ENCODE data around the gene XIRP1.

The XIRP1 gene

DNA sequence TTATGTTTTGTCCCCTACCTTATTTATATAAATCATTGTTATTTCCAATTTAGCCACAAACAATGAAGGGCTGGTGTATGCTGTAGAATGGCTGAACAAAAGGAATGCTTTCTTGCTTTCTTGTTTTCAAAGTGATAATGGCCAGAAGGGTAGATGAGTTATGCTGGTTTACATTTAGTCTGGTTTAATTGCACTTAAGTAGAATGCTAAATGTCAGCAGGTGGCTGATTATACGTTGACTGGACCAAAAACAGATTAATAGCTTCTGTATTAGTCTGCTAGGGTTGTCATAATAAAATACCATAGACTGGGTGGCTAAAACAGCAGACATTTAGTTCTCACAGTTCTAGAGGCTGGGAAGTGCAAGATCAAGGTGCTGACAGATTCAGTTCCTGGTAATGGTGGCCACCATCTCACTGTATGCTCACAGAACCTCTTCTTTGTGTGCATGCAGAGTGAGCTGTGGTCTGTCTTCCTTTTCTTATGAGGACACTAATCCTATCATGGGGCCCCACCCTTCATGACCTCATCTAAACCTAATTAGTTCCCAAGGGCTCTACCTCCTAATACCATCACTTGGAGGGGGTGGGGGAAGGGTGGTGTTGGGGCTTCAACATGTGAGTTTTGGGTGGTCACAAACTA, 17.1 kb upstream of the XIRP1 start:
- DNase-seq: no peak

DNA sequence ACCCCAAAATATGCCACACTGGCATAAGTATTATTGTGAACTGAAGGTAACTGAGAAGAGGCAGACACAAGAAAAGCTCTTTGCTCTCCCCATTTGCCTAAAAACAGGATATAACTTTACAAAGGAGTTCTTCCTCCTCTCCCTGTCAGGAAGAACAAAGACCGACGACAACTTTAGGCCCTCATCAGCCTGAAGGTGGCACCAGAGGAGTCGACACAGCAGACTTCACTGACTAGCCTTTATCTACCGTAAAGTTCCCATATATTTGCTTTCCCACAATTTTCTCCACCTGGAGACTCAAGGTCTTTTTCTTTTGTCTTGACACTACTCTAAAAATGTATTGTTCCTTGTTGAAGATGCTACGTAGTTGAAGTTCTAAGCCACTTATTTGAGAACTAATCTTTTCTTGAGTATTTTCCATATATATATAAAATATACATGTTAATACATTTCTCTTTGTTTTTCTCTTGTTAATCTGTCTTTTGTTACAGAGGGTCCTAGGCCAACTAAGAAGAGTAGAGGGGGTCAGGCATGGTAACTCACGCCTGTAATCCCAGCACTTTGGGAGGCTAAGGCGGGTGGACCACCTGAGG, 16.2 kb upstream of the XIRP1 start:
- no peak for DNase-seq

DNA sequence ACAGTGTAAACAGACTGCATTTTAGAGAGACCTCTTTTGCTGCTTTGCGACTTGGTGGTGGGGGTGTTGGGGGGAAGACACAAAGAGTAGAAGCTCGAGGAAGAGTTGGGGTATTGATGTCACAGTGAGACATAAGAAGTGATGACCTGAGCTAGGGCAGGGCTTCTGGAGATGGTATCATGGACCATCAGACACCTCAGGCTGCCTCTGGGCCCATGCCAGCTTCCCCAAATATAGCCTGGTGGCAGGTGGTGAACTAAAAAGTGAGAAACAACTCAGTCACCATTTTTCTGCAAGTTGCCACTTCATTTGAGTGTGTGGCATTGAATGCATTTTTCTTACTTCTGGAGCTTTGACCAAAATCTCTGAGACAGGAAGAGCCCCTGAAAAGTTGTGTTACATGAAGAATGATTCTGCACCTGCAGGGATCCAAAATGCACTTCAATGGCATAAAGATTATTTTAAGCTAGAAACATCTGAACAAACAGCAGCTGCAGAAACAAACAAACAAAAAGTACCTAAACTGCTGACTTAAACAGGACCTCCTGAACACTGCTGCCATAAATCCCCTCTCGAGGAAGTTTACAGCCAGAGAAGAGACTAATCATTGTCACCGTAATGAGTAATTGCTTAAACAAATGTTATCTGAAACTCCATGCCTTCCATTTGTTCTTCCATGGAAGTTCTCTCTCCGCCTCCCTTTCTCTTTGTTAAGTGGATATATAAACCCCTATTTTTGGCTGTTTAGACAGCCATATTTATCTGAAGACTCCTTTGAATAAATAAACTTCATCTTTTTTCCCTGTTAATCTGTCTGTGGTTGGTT, 15.2 kb upstream of the XIRP1 start:
- DNase-seq: no peak

DNA sequence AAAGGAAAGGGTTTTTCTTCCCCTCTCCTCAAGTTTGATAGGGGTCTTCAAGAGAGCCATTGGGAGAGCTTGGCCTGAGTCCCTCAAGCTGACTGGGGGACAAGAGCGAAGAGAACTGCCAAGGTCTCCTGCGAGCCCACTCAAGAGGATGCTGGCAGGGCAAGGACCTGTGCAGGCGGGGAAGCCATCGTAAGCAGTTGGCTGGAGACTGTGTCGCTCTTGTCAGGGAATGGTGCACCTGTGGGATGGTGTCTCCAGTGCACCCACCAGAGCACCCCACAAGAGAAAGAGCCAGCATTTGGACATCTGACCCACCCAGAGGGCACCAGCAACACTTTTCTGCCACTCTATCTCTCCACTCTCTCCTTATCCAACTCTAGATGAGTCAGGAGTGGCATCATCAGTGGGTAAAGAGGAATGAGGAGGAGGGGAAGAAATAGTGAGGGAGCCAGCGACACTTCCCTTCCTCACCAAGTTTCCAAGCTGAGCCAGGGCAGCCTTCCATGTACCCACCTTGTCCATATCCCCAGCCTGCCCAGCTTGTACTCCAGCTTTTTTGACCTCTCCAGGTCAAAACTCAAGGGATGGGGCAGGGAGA, 13.6 kb upstream of the XIRP1 start:
- DNase-seq: no peak

DNA sequence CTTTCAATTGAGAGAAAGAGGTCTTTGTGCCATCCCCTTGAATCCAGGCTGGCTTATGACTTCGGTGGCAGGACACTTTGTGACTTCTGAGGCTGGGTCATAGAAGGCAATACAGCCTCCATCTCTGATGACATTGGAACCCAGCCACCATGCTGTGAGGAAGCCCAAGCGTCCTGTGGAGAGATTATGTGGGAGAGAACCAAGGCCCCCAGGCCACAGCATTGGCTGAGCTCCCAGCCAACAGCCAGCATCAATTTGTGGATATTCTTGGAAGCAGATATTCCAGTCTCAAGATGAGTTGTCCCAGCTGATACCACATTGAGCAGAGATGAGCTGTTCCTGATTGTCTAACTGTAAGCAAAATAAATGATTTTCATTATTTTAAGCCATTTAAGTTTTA, 12.7 kb upstream of the XIRP1 start:
- no peak for DNase-seq

DNA sequence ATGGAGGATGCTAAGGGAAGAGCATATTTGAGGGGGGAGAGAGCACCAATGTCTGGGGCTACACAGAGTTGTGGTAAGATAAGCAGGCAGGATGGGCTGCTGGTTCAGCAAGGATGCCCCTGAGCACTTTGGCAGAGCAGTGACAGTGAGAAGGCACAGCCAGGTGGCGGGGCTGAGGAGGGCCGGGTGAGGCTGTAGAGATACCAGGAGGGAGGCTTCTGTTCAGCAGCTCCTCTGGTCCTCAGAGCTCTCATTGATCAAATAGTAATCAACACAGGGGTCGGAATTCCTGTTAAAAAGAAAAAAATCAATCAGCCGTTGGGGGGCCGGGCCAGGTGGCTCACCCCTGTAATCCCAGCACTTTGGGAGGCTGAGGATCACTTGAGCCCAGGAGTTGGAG, 11.5 kb upstream of the XIRP1 start:
- no peak for DNase-seq

DNA sequence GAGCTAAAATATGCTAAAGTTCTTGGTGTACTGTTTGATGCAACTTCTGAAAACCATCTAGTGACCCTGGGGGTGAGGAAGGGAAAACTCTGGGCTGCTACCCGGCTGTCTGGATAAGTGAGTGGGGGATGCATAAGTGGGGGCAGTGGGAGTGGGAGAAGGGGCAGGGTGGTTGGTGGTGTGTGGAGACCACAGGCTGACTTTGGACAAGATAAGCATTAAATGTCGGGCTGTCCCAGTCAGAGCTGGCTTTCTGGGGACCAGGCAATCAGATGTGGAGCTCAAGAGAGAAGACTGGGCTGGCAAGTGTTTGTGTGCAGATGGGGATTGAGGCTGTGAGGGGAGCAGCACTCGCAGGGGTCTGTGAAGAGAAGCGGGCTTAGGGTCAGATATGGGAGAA, 11.0 kb upstream of the XIRP1 start:
- DNase-seq: no peak

DNA sequence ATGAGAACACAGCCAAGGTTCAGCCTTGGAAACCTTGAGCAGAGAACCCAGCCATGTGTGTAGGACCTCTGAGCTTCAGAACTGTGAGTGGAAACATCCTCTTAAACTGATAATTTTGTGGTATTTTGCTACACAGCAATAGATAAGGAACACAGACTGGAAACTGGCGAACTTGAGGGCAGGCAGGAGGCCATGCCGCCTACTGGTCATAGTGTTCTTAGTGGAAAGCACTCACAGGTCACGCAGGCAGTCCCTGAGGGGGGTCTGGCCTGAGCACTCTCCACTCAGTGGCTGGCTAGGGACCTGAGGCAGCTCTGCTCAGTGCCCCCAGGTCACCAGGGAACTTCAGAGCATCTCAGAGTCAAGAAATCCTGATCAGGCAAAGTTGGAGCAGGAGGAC, 9.7 kb upstream of the XIRP1 start:
- no peak for DNase-seq

DNA sequence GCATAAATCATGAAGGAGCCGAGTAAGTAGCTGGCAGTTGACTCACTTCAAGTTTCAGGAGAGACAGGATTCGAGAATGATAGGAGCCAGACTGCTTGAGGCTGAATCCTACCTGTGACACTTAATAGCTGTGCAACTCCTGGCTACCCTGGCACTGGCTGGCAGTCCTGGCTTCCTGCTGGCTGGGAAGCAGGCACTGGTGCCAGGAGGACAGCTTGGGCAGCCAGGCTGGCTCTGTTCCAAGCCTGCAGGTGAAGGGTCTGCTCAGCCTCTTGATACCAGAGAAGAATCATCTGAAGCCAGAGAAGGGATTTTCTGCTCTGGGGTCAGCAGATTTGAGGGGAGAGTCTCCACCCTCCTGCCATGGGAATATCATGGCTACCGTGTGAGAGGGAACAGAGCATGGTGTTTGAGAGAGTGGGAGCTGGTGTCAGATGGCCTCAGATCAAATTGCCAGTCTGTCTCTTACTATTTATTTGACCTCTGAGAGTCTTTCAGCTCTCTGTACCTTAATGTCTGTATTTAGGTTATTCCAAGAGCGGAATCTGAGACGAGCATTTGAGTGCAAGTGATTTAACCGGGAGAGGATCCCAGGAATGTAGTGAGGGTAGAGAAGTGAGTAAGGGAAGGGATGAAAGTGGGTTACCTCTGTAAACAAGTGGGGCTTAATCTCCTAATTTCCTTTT, 4.4 kb upstream of the XIRP1 start:
- no peak for DNase-seq

DNA sequence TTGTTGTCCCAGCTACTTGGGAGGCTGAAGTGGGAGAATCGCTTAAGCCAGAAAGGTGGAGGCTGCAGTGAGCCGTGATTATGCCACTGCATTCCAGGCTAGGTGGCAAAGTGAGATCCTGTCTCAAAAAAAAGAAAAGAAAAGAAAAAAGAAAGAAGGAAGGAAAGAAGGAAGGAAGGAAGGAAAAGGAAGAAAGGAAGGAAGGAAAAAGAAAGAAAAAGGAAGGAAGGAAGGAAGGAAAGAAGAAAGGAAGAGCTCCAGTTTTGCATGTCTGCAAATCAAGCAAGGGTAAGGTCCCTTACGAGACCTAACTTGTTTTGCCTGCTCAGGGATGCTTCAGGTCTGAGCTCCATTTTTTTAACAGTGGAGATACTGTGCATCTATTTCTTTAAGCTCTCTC, 3.6 kb upstream of the XIRP1 start:
- no peak for DNase-seq

DNA sequence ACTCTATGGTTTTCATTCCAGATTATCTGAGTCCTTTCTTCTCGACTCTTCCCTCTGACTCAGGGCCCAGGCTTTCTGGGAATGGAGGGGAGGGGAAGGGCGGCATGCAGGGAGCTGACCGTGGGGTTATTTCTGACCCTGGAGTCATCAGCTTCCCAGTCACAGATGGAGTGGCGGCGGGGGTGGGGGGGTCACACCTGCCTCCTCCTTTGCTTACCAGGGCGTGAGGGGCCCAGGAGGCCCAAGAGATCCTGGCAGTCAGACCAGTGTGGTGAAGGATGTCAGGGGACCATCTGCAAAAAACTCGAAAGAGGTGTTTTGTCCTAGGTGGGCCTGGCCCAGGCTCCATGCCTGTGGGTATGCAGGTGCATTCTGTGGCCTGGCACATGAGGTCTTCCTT, 996 bp upstream of the XIRP1 start:
- no peak for DNase-seq

DNA sequence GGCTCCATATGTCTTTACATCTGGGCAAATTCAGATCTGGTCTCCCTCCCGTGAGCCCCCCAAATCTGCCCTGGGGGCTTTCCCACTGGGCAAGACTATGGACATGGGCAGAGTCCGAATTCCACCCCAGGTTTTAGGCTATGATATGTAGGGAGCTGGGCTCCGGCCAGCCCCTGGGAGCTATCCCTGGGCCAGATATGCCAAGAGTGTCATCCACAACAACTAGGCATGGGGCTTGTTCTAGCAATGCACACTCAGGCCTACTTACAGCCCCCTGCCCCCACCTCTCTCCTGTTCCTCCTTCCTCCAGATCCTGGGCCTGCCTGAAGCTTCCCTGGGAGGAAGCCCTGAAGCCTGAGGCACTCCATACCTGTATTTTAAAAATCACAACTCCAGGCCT, 622 bp downstream of the XIRP1 start:
- no peak for DNase-seq

DNA sequence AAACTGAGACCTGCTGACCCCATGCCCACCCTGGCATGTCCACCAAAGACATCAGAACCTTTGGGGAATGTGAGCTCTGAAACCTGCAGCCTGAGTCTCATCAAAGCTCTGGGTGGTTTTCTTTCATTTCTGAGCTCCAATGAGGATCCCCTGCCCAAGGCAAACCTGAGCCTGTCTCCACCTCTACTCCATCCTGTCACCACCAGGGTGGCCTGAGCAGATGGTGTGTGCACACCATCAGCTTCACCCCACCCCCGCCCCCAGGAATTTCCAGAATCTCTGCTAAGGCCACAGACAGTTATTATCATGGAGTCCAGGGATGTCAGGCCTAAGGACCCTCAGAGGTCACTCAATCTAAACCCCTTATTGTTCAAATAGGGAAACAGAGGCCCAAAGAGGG, 1.3 kb downstream of the XIRP1 start:
- no peak for DNase-seq

DNA sequence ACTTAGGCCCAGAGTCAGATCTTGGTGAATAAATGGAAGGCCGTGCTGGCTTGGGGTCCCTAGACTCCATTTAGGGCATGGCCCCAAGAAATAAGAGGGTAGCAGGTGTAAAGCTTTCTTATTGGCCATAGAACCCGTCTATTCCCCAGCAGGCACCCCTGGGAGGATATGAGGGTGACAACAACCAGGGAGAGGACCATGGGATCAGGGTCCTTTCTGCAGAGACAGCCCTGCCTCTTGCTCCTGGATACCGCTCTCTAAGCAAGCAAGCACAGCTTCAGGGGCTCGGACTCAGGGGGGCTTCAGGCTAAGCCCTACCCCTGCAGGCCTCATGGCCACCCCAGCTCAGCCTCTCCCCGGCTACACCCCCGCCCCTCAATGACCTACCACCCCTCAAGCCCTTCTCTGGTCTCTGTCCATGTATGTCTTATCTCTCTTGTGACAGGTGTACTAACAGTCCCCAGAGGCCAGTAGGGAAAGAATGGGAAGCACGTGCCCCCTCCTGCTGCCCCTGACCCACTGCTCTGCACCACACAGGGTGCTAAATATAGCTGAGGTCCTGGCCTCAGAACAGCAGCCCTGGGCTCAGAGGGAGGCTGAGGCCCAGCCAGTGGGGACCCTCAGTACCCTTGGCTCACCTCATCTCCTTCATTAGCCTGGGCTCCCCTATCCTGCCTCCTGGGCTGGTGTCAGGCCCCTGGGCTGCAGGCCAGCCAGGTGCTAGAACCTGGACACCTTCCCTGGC, 1.9 kb downstream of the XIRP1 start:
- no peak for DNase-seq

DNA sequence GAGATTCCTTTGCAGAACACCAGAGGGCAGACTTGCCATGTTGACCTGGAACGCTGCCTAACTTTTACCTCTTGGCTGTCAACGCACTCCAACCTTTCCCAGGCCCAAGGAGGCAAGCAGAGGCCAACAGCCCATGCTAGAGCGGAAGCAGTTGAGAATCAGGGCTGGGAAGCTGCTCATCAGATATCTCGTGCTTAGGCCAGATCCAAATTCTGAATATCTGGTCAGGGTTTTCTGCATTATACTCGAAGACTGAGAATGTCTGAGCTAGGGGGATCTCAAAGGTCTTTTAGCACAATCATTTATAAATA, 2.5 kb downstream of the XIRP1 start:
- peak; percentile 12 for DNase-seq

DNA sequence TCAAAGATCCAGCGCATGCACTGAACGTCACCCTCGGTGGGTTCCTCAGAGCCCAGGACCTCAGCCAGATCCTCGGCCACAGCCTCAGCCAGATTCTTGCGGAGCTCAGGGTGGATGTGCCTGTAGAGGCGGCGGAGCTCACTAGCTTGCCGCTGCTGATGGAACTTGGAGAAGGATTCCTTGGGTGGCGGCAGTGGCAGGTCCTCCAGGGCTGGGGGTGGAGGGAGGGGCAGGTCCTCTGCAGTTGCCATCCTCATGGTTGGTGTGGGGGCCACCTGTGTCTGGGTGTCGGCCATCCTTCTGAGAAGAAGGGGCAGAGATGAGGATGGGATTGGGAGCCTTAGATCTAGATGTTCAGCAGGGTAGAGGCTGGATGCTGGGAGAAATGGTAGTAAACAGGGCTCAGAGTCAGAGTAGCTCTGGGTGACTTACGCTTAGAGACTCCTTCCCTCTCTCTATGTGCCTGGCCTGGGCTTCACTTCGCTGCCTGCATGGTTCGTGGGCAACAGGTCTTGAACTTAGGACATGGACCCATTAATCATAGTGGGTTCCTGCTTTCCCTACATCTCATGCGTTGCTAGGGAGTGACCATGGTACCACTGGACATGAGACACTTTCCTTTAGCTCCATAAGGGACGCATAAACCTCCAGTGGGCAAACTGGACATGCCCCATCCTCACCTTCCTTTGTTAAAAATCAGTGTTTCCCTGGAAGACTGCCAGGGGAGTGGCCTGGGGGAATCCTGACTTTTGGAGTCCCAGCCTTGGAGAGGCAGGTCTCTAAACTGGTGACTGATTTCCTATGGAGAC, 3.0 kb downstream of the XIRP1 start:
- no peak for DNase-seq

DNA sequence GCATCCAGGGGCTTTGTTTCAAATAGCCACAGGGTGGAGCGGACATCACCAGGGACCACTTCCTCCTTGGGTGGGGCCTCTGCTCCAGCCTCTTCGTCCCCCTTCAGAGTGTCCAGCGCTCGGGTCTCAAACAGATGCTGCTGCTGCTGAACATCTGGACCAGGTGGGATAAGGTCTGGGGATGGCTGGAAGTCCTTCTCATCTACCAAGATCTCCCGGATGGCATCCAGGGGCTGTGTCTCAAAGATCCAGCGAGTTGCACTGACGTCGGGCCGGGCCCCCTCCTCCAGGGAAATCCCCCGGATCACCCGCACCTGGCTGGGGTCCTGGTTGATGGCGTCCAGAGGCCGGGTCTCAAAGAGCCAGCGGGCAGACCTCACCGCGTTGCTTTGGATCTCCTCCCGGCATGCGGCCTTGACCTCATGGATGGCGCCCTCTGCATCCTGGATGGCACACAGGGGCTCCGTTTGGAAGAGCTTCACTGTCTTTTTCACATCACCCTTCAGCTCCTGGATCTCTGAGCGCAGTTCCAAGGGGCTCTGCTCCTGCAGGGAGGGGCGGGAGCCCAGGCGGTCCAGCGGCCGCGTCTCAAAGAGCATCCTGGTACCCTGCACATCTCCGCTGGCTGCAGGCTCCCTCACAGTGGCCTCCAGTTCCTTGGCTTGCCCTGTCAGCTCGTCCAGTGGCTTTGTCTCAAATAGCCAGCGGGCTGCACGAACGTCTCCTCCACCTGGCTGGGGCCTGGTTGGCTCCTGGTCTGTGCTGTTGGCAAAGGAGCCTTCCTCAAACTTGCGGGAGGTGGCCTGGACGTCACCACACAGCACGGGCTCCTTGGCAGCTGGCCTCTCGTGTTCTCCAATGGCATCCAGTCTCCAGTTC, 3.9 kb downstream of the XIRP1 start:
- no peak for DNase-seq

DNA sequence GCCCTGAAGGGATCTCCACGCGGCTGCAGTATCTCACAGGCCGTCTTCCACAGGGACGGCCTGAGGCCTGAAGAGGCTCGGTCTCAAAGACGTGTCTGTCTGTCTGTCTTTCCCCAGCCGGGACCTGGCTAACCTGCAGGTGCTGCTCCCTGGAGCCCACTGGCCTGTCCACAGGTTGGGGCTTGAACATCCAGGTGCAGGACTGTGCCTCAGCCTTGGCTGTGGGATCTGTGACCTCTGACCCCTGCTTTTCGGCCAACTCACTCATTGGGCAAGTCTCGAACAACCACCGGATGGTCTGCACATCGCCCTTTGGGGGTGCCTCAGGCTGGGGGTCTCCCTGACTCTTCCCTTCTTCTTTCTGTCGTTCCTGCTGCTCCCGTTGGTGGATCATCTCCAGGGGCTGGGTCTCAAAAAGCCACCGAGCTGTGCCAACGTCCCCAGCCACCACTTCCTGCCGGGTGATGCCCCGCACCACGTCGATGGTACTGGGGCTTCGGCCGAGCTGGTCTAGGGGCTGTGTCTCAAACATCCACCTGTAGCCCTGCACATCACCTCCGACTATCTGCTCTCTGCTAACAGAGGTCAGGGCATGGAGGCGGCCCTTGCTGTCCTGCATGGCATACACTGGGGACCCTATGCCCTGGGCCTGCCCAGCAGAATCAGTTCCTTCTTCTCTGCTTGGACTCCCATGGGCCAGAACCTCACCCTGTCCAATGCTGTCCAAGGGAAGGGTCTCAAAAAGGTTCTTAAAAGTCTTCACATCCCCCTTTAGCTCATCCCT, 4.8 kb downstream of the XIRP1 start:
- no peak for DNase-seq

DNA sequence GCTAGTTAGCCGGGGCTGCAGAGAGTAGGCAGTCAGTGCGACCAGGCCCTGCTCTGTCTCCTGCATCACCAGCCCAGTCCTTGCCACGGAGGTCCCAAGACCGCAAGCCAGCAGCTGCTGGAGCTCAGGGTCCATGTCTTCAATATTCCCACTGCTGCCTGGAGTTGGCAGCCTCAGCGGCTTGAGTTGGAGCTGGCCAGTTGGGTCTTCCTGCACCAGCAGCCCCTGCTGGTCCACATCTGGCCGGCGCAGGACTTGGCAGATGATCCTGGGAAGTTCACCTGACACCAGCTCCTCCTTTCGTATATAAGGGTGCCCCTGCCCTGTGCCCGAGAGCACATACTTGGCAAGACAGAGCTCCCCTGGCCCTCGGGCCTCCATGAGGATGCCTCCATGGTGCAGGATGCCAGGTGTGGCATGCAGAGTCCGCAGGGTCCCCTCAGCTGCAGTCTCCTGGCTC, 5.7 kb downstream of the XIRP1 start:
- no peak for DNase-seq

Data from effector CD8-positive, alpha-beta T cell (primary cell).